ENCODE measurements around the gene DPH2.

DNA sequence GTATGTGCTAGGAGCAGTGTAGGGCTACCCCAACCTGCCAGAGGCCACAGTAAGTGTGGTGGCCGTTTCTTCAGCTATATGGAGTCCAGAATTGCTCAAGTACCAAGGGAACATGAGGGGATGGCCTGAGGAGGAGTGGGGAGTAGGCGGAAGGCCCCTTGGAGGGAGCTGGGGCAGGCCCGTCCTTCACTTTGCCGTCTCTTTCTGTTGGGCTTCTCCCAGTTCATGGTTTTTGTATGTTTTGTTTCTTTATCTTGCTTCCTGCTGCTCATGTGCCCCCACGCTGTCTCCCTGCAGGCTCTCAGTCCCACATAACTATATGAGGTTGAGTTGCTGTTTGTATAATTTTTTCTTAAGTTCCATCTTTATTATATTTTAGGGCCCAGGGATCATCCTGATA, 5.9 kb upstream of the DPH2 start:
- TF ChIP-seq CTCF (IDR thresholded peaks at IDR 0.05; ENCODE audit: low read depth, low read length, poor library complexity, severe bottlenecking) (no peak), EZH2phosphoT487 (IDR thresholded peaks at IDR 0.05; ENCODE audit: borderline replicate concordance, low read length) (no peak)
